IPS-11a (cell line): ENCODE results near the gene DHX8.
A peak's percentile ranks its signal among the peaks of the same experiment; 100 is the strongest.

Experiments
- H3K4me3 ChIP-seq: one replicate; pipeline ENCODE4 v1.5.1; 2013; ENCODE audit warnings: low read depth, low read length, control low read depth

Gene DHX8

DNA sequence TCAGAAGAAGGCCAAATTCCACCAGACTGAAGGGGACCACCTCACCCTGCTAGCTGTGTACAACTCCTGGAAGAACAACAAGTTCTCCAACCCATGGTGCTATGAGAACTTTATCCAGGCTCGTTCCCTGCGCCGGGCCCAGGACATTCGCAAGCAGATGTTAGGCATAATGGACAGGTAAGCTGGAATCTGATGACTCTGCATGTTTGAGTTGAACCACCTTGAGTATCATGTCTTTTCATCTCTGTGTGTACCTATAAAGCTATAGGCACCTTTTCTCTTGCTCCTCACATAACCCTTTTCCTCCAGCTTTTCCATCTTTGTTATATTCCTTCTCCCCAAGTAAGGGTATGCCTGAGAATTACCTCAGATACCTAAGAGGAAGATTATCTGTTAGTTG, 37.6 kb downstream of the DHX8 start:
- no peak overlapping the region for H3K4me3 ChIP-seq

DNA sequence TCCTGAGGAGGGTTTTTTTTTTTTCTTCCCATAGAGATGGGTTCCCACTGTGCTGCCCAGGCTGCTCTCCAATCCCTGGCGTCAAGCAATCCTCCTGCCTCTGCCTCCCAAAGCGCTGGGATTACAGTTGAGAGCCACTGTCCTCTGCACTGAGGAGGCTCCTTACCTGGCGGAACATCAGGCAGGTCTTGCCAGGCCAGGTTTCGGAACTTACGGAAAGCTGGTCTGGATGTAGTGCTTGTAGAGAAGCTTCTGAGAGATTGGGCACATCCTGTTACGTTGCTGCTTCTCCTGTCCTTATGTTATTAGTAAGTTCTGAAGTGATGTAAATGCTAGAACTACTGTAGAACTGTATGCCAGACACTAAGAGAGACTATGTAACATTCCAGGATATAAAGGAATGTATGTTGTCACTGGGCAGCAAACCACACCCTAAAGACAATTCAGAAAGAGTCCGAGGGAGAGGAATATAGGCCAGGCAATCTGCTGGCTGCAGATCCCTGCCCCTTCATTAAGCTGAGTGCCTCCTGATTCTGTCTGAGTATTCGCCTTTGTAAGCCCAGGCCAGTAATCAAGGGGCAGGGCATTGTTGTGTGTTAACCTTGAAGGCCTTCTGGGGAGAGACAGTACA, 41.3 kb downstream of the DHX8 start:
- H3K4me3 ChIP-seq = no peak overlapping the region

DNA sequence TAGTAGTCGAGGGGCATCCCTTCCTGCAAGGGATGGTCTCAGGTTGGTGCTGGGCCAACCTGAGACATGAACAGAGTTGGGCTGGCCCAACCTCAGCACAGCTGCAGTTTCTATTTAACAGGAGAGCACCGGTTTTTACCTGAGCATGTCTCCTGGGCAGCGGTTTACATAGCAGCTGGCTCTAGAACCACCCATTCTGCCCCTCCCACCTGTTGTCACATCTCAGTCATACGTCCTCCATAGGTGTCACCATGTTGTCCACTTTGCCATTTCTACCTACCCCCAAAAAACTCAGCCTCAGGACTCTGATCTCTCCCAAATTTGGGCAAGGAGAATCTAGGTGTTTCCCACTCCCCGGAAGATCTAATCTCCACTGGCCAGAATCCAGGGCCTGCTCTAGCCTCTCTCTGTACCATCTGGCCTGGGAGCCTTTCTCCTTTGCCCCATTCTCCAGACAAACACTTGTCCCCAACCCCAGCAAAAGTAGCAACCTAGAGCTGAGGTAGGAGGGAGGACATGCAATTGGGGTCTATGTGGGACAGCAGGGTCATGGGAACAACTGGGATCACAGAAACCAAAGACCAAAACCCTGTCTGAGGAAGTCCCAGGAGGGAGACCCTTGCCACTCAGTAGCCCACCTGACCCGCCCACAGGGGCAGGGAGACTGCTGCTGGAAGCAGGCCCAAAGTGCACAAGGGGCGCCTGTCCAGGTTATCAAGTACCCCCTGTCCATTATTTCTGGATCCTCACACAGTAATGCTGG, 43.3 kb downstream of the DHX8 start:
- no peak overlapping the region for H3K4me3 ChIP-seq

DNA sequence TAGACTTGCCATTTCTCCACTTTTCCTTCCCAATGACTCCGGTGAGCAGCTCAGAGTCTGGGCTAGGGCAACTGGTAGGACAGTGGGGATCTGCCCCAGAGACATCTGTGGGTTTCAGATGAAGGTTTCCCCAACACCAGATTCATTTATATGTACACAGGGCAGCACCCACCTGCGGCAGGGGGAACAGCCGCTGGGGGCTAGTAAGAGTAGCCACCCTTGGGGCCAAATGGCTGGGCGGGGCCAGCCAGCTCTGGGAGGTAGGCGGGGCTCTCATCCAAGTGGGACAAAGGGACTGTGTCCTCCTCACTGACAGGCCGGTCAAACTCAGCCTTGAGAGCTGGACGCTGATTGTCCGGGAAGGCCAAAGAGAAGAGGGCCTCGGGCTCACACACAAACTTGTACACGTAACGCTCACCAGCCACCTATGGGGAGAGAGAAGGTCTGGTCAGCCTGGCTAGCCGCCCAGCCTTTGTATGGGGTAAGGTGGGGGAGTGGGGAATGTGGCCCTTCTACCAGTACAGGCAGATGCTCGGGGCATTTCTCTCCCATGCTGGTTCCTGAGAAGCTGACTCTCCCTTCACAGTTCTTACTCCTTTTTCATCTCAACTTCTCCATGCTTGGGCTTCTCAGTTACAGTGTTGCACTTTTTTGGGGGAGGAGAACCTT, 44.7 kb downstream of the DHX8 start:
- no peak overlapping the region for H3K4me3 ChIP-seq

DNA sequence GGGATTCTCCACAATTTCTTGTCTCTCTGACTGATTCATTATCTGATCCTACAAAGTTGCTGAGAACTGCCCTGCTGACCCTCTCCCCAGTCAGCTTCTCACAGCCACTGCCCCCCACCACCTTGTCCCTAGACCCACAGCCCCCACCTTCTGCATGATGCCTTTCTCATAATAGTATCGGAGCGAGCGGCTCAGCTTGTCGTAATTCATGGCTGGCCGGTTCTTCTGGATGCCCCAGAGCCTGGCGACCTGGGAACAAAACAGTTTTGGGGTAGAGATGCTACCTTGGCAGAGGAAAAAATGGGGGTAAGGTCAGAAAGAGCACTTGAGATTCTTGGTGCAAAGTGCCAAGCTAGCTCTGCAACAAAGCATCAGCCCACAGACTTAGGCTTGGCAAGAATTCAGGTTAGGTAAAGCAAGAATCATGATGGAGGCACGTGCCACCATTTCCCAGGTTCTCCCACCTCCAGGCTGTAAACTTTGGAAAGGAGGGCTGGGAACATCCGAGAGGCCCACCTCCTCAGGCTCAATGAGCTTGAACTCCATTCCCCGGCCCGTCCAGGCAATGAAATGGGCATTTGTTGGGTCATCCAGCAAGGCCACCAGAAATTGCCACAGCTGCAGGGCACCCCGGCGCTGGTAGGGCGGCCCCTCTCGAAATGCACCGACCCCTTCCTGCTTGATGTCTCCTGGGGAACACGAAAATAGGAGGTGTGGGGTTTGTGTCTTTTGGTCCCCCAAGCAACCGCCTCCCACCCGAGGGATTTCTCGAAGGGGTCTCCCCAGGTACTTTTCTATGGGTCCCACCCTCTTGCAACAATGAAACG, 45.4 kb downstream of the DHX8 start:
- H3K4me3 ChIP-seq = no peak overlapping the region

DNA sequence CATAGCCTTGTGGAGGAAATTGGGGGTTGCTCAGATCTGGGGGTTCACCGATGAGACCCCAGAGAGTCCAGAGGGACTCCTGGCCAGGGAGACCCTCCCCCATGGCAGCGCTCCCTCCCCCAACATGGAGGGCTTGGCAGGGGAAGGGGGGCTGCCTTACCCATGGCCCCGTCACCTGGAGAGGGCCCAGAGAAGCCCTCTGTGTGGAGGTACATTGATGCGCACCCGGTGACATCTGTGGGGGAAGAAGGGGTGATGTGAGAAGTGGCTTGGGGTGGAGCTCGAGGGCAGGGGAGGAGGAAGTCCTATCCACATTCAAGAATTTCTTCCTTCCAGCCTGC, 46.1 kb downstream of the DHX8 start:
- H3K4me3 ChIP-seq = no peak overlapping the region

DNA sequence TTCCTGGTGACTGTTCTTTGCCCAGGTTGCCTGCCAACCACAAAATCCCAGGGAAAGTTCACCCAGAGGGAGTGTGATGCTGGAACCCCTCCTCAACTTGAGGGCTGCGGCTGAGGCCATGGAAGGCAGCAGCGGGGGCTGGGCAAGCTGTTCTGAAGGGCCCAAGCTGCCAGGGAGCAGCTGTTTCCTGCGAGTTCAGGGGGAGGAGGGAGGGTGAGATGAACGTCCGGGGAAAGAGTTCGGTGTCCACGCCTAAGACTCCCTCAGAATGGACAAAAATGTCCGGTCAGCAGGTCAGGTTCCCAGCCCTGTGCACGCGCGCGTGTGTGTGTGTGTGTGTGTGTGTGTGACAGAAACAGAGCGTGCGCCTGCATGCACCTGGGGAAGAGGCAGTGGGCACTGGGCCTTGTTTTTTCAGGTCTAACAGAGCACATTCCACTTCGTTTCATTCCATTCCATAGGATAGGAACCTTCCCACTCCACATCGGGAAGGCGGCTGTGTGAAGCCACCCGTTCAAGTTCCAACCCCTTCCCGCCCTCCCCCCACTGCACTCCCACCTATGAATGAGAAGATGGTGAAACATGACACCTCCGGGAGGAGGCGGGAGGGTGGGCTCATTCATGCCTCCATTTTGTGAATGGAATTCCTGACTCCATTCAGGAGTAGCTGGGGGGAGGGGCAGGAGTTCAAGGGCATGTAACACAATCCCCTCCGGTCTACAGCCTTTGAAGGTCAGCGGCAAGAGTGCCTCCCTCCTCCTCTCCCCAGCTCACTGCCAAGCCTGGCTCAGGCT, 46.7 kb downstream of the DHX8 start:
- no peak overlapping the region for H3K4me3 ChIP-seq

DNA sequence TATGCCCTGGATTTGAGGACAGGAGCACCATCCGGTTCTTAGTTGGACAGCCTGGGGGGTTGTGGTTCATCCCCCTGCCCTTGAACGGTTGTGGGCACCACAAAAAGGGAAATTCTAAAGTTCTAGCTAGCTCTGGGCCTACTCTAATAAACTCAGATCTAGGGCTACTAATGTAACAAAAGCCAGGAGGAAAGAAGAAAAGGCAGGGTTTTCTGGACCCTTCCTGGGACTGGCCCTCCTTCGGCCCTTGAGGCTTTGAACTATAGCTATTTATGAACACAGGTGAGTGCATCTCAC, 47.3 kb downstream of the DHX8 start:
- no peak overlapping the region for H3K4me3 ChIP-seq

DNA sequence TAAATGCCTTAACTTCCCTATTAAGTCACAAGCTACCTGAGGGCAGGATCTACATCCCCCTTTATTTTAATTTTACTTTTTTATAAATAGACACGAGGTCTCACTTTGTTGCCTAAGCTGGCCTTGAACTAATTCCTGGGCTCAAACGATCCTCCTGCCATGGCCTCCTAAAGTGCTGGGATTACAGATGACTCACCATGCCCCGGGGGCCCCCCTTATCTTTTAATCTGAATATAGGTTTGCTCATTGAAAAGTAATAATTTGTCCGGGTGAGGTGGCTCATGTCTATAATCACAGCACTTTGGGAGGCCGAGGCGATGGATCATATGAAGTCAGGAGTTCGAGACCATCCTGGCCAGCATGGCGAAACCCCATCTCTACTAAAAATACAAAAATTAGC, 48.2 kb downstream of the DHX8 start:
- H3K4me3 ChIP-seq = no peak overlapping the region

DNA sequence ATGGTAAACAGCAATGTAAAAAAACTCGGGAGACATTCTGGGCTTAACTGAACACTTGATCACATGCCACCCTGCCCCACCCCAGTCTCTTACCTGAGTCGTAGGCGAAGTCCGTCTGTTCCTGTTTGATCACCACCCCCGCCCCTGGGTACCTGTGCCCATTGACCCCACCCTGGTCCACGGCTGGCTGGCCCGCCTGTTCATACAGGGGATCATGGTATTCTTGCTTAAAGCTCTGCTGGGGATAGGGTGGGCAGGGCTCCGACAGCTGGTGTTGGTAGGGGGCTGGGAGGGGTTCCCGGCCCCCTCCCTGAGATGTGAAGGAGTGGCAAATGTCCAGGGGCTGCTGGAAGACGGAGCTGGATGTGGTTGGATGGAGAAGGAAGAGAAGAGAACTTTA, 48.8 kb downstream of the DHX8 start:
- H3K4me3 ChIP-seq = no peak overlapping the region

DNA sequence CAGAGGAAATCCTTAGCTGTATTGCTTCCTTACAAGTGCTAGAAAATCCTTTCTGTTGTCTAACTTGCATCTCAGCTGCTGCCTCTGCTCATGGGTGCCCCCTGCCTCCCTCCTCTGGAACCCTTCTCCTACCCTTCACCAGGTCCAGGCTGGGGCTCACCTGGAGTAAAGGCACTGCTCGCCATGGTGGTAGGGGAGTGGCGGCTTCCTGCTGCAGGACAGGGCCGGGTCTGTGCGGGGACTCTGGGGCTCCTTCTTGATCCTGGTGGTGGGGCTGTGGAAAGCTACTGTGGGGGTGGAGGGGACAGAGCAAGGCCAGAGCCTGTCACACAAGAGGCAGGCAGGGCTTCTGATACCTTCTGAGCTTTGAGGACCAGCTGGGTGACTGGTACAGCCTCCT, 49.9 kb downstream of the DHX8 start:
- H3K4me3 ChIP-seq = no peak overlapping the region

DNA sequence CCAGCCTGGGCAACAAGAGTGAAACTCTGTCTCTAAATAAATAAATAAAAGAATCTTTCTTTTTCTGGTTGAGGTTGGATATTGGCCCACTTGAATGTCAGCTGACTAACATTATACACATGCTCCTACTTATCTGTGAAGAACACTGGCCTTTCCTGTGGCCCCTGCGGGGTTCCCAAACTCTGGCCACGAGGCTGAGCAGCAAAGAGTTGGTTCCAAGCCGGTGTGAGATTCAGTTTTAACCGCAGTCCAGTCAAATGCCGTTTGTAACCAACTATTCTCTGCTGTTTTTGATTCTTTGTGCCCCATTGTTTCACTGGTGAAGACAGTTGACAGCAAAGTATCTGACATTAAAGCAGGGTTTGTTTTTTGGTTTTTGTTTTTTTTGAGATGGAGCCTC, 51.1 kb downstream of the DHX8 start:
- H3K4me3 ChIP-seq = no peak overlapping the region

DNA sequence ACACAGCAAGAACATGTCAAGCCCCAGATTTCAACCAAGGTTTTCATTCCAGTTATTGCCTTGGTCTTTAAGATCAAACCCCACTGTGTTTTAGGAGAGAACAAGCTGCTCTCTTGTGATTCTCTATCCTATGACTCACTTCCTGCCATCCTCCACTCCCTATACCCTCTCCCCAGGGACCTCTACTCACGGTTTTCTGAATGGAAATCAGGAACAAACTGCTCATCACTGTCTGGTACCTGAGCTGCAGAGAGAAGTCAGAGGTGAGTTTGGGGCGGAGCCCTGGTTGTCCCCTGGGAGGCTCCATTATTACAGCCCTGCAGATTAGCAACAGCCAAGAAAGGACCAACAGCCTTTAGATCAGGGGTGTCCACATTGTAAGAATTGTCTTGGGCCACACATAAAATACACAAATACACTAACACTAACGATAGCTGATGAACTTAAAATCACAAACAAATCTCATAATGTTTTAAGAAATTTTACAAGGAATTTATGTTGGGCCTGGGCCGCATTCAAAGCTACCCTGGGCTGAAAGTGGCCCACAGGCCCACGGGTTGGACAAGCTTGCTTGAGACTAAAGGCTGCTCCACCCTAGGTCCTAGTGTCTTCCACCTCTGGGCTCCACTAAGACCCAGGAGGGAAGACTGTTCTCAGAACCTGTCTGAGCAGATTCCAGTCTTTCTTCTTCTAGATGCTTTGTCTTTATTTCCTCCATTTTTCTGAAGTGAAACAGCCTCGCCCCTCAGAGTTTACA, 52.6 kb downstream of the DHX8 start:
- no peak overlapping the region for H3K4me3 ChIP-seq

DNA sequence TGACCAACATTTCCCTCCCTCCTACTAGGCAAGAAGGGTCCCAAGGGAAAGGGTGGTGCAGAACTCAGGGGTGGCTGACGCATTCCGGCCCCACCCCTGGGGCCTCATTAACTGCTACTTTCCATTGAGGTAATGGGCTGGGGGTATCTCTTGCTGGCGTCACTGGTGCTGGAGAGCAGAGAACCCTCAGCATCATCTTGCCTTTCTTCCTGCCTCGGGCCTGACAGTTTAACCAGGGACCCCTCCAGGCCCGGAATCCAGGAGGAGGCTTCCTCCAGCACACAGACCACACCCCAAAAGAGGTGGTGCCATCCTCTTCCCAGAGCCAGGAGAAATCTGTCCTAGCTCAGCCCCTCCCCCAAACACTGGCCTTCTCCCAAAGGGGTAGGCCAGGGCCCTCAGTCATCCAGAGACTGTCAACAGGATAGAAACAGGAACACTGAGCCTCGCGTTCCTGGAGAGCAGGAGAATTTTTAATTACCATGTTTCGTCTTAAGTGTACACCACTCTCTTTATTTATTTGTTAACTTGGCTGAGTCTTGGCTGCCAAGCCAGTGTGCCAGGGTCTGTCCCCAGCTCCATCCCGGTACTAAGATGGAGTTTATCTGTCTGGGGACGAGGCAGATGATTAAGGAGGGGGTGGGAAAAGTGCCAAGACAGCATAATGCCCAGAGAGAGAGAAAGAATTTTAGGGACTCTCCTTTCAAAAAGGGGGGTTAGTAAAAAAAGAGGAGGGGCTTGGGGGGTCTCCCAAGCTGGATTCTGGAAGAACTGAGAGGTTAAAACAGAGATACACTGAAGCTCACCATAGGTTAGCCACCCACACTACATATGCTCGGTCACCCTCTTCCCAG, 57.3 kb downstream of the DHX8 start:
- no peak overlapping the region for H3K4me3 ChIP-seq

DNA sequence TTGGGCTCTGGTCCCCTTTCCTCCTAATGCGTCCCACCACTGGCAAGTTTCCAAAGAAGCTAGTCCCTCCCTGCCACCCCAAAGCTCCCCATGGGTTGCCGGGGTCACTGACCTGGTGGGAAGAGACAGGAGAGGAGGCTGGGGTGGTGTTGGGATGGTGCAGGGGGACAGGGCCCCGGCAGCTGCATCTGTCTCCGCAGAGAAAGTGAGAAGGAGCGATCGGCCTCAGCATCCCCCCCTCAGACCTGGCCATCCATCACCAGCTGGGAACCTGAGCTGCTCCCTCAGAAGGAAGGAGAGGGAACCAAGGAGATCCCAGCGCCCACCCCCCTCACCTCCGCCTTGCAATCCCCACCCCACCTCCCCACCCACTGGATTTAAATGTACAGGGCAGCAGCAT, 59.1 kb downstream of the DHX8 start:
- no peak overlapping the region for H3K4me3 ChIP-seq

DNA sequence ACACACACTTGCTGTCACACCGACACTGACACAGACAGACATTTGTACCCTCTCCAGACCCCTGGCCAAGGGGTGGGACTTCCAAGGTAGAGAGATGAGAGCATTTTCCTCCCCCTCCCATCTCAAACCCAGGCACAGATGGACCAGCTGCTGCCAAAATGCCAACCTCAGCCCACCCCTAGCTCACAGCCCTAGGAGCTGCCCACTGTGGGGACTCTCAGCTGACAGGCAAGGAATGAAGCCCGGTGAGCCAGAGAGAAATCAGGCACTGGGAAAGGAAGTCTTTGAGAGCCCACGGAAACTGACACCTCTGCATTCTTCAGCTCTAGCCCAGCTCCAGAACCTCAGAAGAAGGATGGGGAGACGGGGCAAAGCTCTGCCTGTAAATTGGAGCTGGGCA, 59.5 kb downstream of the DHX8 start:
- peak overlapping the region; percentile 82 for H3K4me3 ChIP-seq

DNA sequence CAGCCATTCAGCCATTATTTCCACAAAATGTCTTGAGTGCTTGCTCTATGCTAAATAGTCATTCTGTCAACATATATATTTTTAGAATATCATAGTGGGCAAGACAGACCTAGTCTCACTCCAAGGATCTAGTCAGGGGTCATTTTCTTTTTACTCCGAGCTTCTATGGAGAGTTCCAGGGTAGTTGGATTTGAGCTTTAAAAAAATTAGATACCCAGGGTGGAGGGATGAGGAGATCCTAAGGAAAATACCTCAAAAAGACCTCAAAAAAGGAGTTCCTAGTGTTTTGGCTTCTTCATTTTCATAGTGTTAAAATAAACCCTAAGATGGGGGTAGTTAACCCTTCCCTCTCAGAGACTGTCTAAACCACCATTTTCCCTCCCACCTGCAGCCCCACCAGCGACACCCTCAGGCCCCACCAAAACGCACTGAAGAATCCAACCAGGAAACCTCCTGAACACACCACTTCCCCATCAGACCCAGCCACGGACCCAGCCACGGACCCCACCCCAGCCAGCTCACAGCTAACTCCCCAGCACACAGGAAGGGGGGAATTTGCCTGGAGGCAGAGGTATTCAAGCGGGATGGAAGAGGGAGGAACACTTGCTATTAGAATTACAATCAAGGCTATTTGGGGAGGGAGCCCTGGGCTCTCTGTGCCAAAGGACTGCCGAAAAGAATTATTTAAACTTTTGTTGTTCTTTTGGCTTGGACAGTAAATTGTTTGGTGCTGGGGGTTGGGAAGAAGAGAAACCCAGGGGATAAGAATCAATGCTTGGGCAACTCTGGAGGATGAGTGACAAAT, 60.2 kb downstream of the DHX8 start:
- peak overlapping the region; percentile 82 for H3K4me3 ChIP-seq

DNA sequence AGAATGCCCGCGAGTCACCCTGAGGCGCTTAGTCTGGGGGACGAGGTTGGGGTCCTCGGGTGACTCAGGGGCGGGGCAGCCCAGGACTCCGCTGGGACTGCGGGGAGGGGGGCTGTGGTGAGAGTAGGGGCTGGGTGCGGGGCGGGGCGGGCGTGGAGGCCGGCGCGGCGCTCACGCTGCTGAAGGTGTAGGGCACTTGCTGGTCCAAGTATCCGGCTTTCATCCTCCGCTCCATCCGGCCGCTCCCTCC, 61.5 kb downstream of the DHX8 start:
- peak overlapping the region; percentile 82 for H3K4me3 ChIP-seq
